ENCODE results near the gene BAX. TPM values are rescaled to one million over a fixed set of nuclear protein-coding genes. Genes with fewer than 3 reads are reported as not detected.
A peak's percentile ranks its signal among the peaks of the same experiment; 100 is the strongest.

The BAX gene
- total RNA-seq, 1 experiment from 2014 or later = 346 TPM

- DNase-seq (ENCODE audit: low spot score) = no peak
- Mint-ChIP-seq H3K36me3 (peaks cover 12% of the 10 kb centered on the region), H3K27me3 (ENCODE audit: low read depth) (no peaks in the 10 kb centered on the region), H3K9me3 (no peaks in the 10 kb centered on the region), H3K4me1 (peaks cover 31% of the 10 kb centered on the region), H3K4me3 (peak overlapping the region; percentile 99), H3K27ac (peak overlapping the region; percentile 97)
- ATAC-seq = no peak
- TF ChIP-seq JUN (CRISPR knock-in tag; IDR thresholded peaks at IDR 0.05) (no peak), TEAD4 (CRISPR knock-in tag; IDR thresholded peaks at IDR 0.05) (no peak), NR1H2 (CRISPR knock-in tag; IDR thresholded peaks at IDR 0.05) (no peak), SMAD4 (CRISPR knock-in tag; IDR thresholded peaks at IDR 0.05) (no peak), PRRX2 (CRISPR knock-in tag; IDR thresholded peaks at IDR 0.05) (no peak), ATF1 (CRISPR knock-in tag; IDR thresholded peaks at IDR 0.05) (no peak), ZNF219 (CRISPR knock-in tag; IDR thresholded peaks at IDR 0.05; ENCODE audit: borderline replicate concordance) (no peak), STAT6 (CRISPR knock-in tag; conservative IDR thresholded peaks at IDR 0.05; ENCODE audit: low read depth) (no peak), HMGXB4 (CRISPR knock-in tag; IDR thresholded peaks at IDR 0.05) (no peak), E2F4 (CRISPR knock-in tag; IDR thresholded peaks at IDR 0.05; ENCODE audit: borderline replicate concordance, low read depth) (no peak), TP53 (CRISPR knock-in tag; IDR thresholded peaks at IDR 0.05) (no peak), FOXP1 (CRISPR knock-in tag; IDR thresholded peaks at IDR 0.05; ENCODE audit: borderline replicate concordance) (no peak)
- TF ChIP-seq, protein P1, sequence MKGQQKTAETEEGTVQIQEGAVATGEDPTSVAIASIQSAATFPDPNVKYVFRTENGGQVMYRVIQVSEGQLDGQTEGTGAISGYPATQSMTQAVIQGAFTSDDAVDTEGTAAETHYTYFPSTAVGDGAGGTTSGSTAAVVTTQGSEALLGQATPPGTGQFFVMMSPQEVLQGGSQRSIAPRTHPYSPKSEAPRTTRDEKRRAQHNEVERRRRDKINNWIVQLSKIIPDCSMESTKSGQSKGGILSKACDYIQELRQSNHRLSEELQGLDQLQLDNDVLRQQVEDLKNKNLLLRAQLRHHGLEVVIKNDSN (CRISPR knock-in tag; IDR thresholded peaks at IDR 0.05) = no peak
- CTCF ChIA-PET = interaction anchor here (0.6 to 3.4 kb wide), 58 partner anchors 10 to 819 kb away, joined by 3 to 60 read pairs (median 8); partner anchors contain the start of genes CA11, CGB2, CGB7 and DHDH
- POLR2A ChIA-PET = interaction anchor here (0.6 to 2.1 kb wide), 6 partner anchors 23 to 363 kb away, joined by 3 to 10 read pairs (median 4); no protein-coding TSS in a partner anchor
These were observed 39.3 kb downstream of the BAX start for GRCh38 chr19:48994035-48994386.

- Mint-ChIP-seq H3K4me1 (peaks cover 23% of the 10 kb centered on the region), H3K27ac (peak overlapping the region; percentile 3), H3K27me3 (ENCODE audit: low read depth) (no peaks in the 10 kb centered on the region), H3K4me3 (no peak overlapping the region), H3K36me3 (peaks cover 11% of the 10 kb centered on the region), H3K9me3 (no peaks in the 10 kb centered on the region)
- ATAC-seq = peak; percentile 13
- ChIA-PET POLR2A (interaction anchor here (0.7 kb wide), 1 partner anchor 10 kb away, joined by 3 read pairs; no protein-coding TSS in a partner anchor), CTCF (interaction anchor here (0.6 to 3.0 kb wide), 30 partner anchors 9 to 769 kb away, joined by 3 to 26 read pairs (median 4); partner anchors contain the start of genes AP2A1, CGB2, HSD17B14 and LHB)
- DNase-seq (ENCODE audit: low spot score) = peak; percentile 92
- peak; percentile 74 for TF ChIP-seq CTCF (IDR thresholded peaks at IDR 0.05)
- no peak for TF ChIP-seq RORB (CRISPR knock-in tag; IDR thresholded peaks at IDR 0.05)
These were observed 43.3 kb downstream of the BAX start for GRCh38 chr19:48997972-48998371.
